AG04449 (cell line): ENCODE results near the gene RNF19B.

Experiments used
- CTCF ChIA-PET: fragments of 350-600 bp; formaldehyde crosslinking; extraction: SDS; loops from one replicate; lab custom pipeline; 2021; ENCODE audit warnings: antibody characterized with exemption; lab: Yijun Ruan, JAX
- POLR2A ChIA-PET: fragments of 400-600, 350-600 bp; formaldehyde crosslinking; extraction: SDS; loops from one replicate; lab custom pipeline; 2020; ENCODE audit warnings: antibody characterized with exemption, inconsistent platforms; lab: Yijun Ruan, JAX
- DNase-seq: peaks from one replicate; pipeline ENCODE4 v3.0.0-alpha.2; 2010; ENCODE audit warnings: low read depth, low spot score
- H3K4me3 ChIP-seq: 2 replicates; pipeline ENCODE4 v1.5.1; 2011; ENCODE audit warnings: low read depth, mild to moderate bottlenecking, control low read depth, low read length
- TF ChIP-seq, protein P1 (sequence below): IDR thresholded peaks from one replicate; pipeline ENCODE4 v1.5.1; 2011; ENCODE audit warnings: mild to moderate bottlenecking, moderate library complexity, low read length, control low read depth, inconsistent platforms; ENCODE audit not compliant: insufficient read depth; ENCODE audit errors: missing control alignments

RNF19B gene

DNA sequence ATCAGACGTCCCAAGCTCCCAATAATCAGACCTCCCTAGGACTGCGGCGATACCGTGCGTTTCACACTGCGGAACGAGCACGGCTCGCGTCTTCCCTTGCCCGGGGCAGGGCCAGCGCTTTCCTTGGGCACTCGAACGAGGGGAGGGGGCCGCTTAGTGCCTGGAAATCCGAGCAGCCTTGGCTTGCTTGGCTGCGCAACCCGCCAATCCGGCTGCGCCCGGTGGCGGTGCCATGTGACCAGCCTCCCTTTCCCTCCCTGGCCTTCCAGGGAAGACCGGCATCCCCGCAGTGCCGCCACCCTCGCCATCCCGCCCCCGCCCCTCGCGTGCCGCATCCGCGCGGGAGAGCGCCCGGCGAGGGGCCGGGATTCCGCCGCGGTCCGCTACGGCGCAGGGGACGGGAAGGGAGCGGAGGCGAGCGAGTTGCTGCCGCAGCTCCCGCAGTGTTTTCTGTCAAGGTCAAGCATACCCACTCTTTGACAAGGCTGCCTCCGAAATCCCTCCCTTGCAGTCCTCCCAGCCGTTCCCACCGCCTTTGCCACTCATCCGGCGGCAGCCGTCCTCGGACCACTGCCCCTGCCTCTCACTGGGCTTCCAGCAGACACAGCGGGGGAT lies 8.3 kb upstream of the RNF19B start:
- CTCF ChIA-PET = interaction anchor here (1.0 to 1.8 kb wide), 2 partner anchors 15 to 34 kb away, joined by 3 to 4 read pairs; no protein-coding TSS in a partner anchor
- TF ChIP-seq, protein P1, sequence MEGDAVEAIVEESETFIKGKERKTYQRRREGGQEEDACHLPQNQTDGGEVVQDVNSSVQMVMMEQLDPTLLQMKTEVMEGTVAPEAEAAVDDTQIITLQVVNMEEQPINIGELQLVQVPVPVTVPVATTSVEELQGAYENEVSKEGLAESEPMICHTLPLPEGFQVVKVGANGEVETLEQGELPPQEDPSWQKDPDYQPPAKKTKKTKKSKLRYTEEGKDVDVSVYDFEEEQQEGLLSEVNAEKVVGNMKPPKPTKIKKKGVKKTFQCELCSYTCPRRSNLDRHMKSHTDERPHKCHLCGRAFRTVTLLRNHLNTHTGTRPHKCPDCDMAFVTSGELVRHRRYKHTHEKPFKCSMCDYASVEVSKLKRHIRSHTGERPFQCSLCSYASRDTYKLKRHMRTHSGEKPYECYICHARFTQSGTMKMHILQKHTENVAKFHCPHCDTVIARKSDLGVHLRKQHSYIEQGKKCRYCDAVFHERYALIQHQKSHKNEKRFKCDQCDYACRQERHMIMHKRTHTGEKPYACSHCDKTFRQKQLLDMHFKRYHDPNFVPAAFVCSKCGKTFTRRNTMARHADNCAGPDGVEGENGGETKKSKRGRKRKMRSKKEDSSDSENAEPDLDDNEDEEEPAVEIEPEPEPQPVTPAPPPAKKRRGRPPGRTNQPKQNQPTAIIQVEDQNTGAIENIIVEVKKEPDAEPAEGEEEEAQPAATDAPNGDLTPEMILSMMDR = no peak
- peak overlapping the region; percentile 59 for H3K4me3 ChIP-seq
- no peak for DNase-seq
- POLR2A ChIA-PET = no interaction called here

GRCh38 chr1:32971576-32971975 lies 7.0 kb upstream of the RNF19B start:
- H3K4me3 ChIP-seq = no peak overlapping the region
- TF ChIP-seq, protein P1 = no peak
- ChIA-PET CTCF (interaction anchor here (1.4 to 1.8 kb wide), 2 partner anchors 36 to 39 kb away, joined by 3 to 4 read pairs; no protein-coding TSS in a partner anchor), POLR2A (no interaction called here)
- DNase-seq = no peak

DNA sequence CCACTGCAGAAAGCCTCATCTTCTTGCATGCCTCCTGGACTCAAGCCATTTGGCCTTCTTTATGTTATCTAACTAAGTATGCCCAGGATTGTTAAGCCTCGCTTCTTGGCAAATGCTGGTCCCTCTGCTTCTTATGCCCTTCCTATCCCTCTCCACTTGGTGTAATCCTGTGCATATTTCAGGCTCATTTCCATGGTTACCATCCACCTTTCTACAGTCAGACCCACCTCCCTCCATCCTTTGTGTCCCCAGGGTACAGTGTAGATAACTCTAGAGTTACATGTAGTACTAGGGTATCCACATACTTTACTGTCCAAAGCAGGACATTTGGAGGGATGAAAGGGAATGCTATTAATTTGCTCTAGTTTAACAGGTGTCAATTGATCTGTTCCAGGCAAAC lies 6.5 kb upstream of the RNF19B start:
- TF ChIP-seq, protein P1 = no peak
- H3K4me3 ChIP-seq = no peak overlapping the region
- POLR2A ChIA-PET = no interaction called here
- CTCF ChIA-PET = interaction anchor here (0.7 to 1.8 kb wide), 3 partner anchors 9 to 39 kb away, joined by 3 to 4 read pairs (median 3); no protein-coding TSS in a partner anchor
- no peak for DNase-seq

- no peak for DNase-seq
- TF ChIP-seq, protein P1 = no peak
- ChIA-PET POLR2A (interaction anchor here (1.3 kb wide), 1 partner anchor 23 kb away, joined by 4 read pairs; no protein-coding TSS in a partner anchor), CTCF (interaction anchor here (0.6 to 1.3 kb wide), 3 partner anchors 14 to 86 kb away, joined by 3 to 5 read pairs (median 3); no protein-coding TSS in a partner anchor)
- H3K4me3 ChIP-seq = no peak overlapping the region
Observed at GRCh38 chr1:32969566-32969965, 5.0 kb upstream of the RNF19B start.

- CTCF ChIA-PET = interaction anchor here (0.8 kb wide), 1 partner anchor 9 kb away, joined by 3 read pairs; no protein-coding TSS in a partner anchor
- no peak for DNase-seq
- POLR2A ChIA-PET = interaction anchor here (1.4 kb wide), 1 partner anchor 28 kb away, joined by 3 read pairs; no protein-coding TSS in a partner anchor
- no peak overlapping the region for H3K4me3 ChIP-seq
- TF ChIP-seq, protein P1 = no peak
Observed at GRCh38 chr1:32967888-32968568, 3.4 kb upstream of the RNF19B start.

DNA sequence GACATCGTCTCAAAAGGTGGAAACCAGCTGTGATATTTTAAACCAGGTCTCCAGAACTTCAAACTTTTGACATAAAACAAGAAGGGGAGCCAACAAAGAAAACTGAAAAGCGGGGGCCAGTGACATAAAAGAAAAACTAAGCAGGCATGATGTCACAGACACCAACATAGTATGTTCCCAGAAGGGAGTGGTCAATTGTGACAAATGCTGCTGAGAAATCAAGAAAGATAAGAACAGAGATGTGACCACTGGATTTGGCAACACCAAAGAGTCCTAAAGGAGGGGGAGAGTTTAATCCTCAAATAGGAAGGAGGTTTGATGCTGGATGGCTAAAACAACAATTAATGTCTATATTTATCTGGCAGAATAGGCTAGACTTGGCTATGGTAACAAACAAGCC lies 2.3 kb upstream of the RNF19B start:
- TF ChIP-seq, protein P1 = no peak
- POLR2A ChIA-PET = no interaction called here
- H3K4me3 ChIP-seq = no peak overlapping the region
- CTCF ChIA-PET = interaction anchor here (0.8 kb wide), 1 partner anchor 18 kb away, joined by 3 read pairs; no protein-coding TSS in a partner anchor
- no peak for DNase-seq
